RWPE2 (cell line): Measurements from ENCODE around the gene ATF3.

Experiments
- ATAC-seq: fragments of 200-7000 bp; cut with Tn5 transposase; 3 replicates; pipeline ENCODE4 v1.9.1; 2021; ENCODE audit warnings: low read depth
- DNase-seq: peaks from one replicate; pipeline ENCODE4 v3.0.0-alpha.2; 2020; ENCODE audit warnings: low spot score
- H3K27ac ChIP-seq: fragments of 450-650 bp; 2 replicates; pipeline ENCODE4 v1.5.1; 2017; ENCODE audit warnings: mild to moderate bottlenecking; ENCODE audit not compliant: poor library complexity, severe bottlenecking
- H3K27me3 ChIP-seq: fragments of 250-450 bp; sonication (Bioruptor Pico); 2 replicates; pipeline ENCODE4 v1.5.1; 2021; ENCODE audit warnings: mild to moderate bottlenecking, moderate library complexity; ENCODE audit not compliant: insufficient read depth, poor library complexity, severe bottlenecking
- H3K36me3 ChIP-seq: fragments of 250-450 bp; sonication (Bioruptor Pico); 2 replicates; pipeline ENCODE4 v1.5.1; 2020; ENCODE audit warnings: low read depth, mild to moderate bottlenecking, moderate library complexity
- H3K4me1 ChIP-seq: fragments of 250-450 bp; sonication (Bioruptor Pico); 2 replicates; pipeline ENCODE4 v1.5.1; 2021; ENCODE audit warnings: mild to moderate bottlenecking, moderate library complexity; ENCODE audit not compliant: insufficient read depth, poor library complexity, severe bottlenecking
- H3K4me3 ChIP-seq: fragments of 250-450 bp; sonication (Bioruptor Pico); 2 replicates; pipeline ENCODE4 v1.5.1; 2021; ENCODE audit warnings: mild to moderate bottlenecking, moderate library complexity; ENCODE audit not compliant: severe bottlenecking
- H3K9me3 ChIP-seq: fragments of 250-450 bp; sonication (Bioruptor Pico); 2 replicates; pipeline ENCODE4 v1.5.1; 2021; ENCODE audit warnings: mild to moderate bottlenecking, moderate library complexity; ENCODE audit not compliant: severe bottlenecking
- CTCF ChIP-seq: fragments of 450-650 bp; IDR thresholded peaks from one replicate; pipeline ENCODE4 v1.5.1; 2017; ENCODE audit warnings: mild to moderate bottlenecking, moderate library complexity; ENCODE audit not compliant: poor library complexity, severe bottlenecking

ATF3 gene

DNA sequence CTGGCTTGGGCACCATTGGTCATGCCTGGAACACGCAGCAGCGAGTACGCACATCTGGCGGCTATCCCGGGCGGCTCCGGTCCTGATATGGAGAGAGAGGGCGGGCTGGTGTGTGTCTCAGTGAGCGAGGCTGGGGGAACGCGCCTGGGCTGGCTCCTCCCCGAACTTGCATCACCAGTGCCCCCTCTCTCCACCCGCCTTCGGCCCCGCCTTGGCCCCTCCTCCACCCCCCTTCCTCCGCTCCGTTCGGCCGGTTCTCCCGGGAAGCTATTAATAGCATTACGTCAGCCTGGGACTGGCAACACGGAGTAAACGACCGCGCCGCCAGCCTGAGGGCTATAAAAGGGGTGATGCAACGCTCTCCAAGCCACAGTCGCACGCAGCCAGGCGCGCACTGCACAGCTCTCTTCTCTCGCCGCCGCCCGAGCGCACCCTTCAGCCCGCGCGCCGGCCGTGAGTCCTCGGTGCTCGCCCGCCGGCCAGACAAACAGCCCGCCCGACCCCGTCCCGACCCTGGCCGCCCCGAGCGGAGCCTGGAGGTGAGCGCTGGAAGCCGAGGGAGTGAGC, at the start of gene ATF3:
Gene ATF3 (plus strand): TSS at position 370 of the 567 bp plus-strand sequence. CDS start 6,261 bp downstream, outside the sequence.
- peaks cover 30% of the 10 kb centered on the region for H3K27me3 ChIP-seq
- ATAC-seq (peak; percentile 87), DNase-seq (peak; percentile 97)
- peaks cover 3% of the 10 kb centered on the region for H3K4me1 ChIP-seq
- no peak for TF ChIP-seq CTCF
- H3K4me3 ChIP-seq: peak within 1 kb of the TSS; percentile 56
- peak within 1 kb of the TSS; percentile 14 for H3K27ac ChIP-seq
- H3K9me3 ChIP-seq: no peaks in the 10 kb centered on the region
- H3K36me3 ChIP-seq: no peaks in the 10 kb centered on the region

DNA sequence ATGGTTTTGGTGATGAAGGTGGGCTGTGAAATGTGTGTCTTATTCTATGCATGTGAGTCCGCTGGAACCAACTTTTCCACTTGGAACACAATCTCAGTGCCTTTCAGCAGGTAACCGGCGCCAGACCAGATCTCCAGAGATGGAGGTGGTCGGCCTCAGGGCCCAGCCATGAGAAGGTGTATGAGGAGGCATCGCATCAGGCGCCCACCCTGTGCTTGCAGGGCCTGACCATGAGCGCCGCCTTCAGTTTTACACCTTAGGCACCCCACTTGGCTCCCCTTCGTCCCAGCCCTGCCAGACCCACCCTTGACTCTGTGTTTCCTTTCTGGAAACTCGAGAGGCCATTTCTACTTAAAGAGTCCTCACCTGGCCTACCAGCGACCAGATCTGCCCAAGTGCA, 48.6 kb upstream of the ATF3 start:
- H3K27me3 ChIP-seq: no peaks in the 10 kb centered on the region
- H3K27ac ChIP-seq: no peak overlapping the region
- ATAC-seq: no peak
- H3K9me3 ChIP-seq: no peaks in the 10 kb centered on the region
- H3K4me3 ChIP-seq: no peak overlapping the region
- no peaks in the 10 kb centered on the region for H3K4me1 ChIP-seq
- no peak for DNase-seq
- H3K36me3 ChIP-seq: no peaks in the 10 kb centered on the region
- TF ChIP-seq CTCF: no peak

GRCh38 chr1:212560933-212561460, 47.6 kb upstream of the ATF3 start:
- TF ChIP-seq CTCF: no peak
- H3K27ac ChIP-seq: no peak overlapping the region

DNA sequence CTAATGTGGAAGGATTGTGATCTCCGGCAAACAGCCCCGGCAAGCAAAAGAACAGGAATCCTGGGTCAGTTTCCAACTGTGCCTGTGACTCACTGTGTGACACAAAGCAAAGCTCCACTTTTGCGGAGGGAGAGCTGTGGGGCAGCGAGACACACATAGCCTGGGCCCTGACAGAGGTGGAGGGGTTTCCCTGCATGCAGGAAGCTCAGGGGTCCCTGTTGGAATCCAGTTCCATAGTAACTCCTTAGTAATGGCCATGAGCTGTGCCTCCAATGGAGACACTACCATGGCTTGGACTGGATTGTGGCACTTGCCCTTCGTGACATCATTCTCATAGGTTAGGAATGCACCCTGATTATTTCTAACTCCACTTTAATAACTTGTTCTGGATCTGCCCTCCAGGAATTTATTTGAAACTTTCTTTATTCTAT, 47.0 kb upstream of the ATF3 start:
- Histone ChIP-seq H3K9me3 (no peaks in the 10 kb centered on the region), H3K4me1 (no peaks in the 10 kb centered on the region), H3K36me3 (no peaks in the 10 kb centered on the region), H3K4me3 (no peak overlapping the region), H3K27me3 (no peaks in the 10 kb centered on the region), H3K27ac (no peak overlapping the region)
- ATAC-seq (no peak), DNase-seq (no peak)
- no peak for TF ChIP-seq CTCF

More at GRCh38 chr1:212560933-212561460, 47.6 kb upstream of the ATF3 start:
- no peaks in the 10 kb centered on the region for H3K27me3 ChIP-seq
- H3K4me3 ChIP-seq: no peak overlapping the region
- H3K9me3 ChIP-seq: no peaks in the 10 kb centered on the region
- no peaks in the 10 kb centered on the region for H3K36me3 ChIP-seq
- H3K4me1 ChIP-seq: no peaks in the 10 kb centered on the region
- DNase-seq (no peak), ATAC-seq (no peak)

DNA sequence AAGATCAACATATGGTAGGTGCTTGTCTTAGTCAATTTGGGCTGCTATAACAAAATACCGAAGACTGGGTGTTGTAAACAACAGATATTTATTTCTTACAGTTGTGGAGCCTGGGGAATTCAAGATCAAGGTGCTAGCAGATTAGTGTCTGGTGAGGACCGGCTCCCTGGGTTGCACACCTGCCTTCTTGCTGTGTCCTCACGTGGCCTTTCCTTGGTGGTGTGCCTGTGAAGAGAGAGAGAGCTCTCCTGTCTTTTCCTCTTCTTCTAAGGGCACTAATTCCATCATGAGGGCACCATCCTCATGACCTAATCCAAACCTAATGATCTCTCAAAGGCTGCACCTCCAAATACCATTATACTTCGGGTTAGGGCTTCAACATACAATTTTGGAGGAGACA, 45.8 kb upstream of the ATF3 start:
- DNase-seq (no peak), ATAC-seq (no peak)
- no peaks in the 10 kb centered on the region for H3K9me3 ChIP-seq
- no peak for TF ChIP-seq CTCF
- no peaks in the 10 kb centered on the region for H3K27me3 ChIP-seq
- no peaks in the 10 kb centered on the region for H3K36me3 ChIP-seq
- no peaks in the 10 kb centered on the region for H3K4me1 ChIP-seq
- H3K27ac ChIP-seq: no peak overlapping the region
- no peak overlapping the region for H3K4me3 ChIP-seq
